NCI-H748 treated with DMSO at 0.1 percent for 48 hours (cell line): ENCODE measurements around the gene TCF25.
"Not testable (repeated sequence)": the region's sequence is repeated elsewhere in the genome, so short reads cannot be mapped to it uniquely, and the experiment has no call there.

Source experiments
- DNase-seq: peaks from one replicate; lab custom pipeline; 2025; lab: John Stamatoyannopoulos, UW

Gene TCF25

GRCh38 chr16:89905511-89906139 is 32.2 kb downstream of the TCF25 start:
- DNase-seq, result no peak

GRCh38 chr16:89906140-89907025 is 33.0 kb downstream of the TCF25 start:
- no peak for DNase-seq

- DNase-seq, result no peak
Observed at GRCh38 chr16:89907055-89907814, 33.8 kb downstream of the TCF25 start.

- no peak for DNase-seq
Observed at GRCh38 chr16:89908236-89908635, 34.8 kb downstream of the TCF25 start.

- peak; percentile 1 for DNase-seq
Observed at GRCh38 chr16:89909777-89910716, 36.7 kb downstream of the TCF25 start.

GRCh38 chr16:89910717-89911354 is 37.4 kb downstream of the TCF25 start:
- DNase-seq, result no peak

GRCh38 chr16:89911375-89911774 is 38.0 kb downstream of the TCF25 start:
- DNase-seq, result no peak

- no peak for DNase-seq
Observed at GRCh38 chr16:89912143-89912542, 38.8 kb downstream of the TCF25 start.

- no peak for DNase-seq
Observed at GRCh38 chr16:89912627-89913026, 39.2 kb downstream of the TCF25 start.

- no peak for DNase-seq
Observed at GRCh38 chr16:89913408-89914387, 40.3 kb downstream of the TCF25 start.

GRCh38 chr16:89914642-89915285 is 41.4 kb downstream of the TCF25 start:
- DNase-seq, result not testable (repeated sequence)

GRCh38 chr16:89915303-89916232 is 42.2 kb downstream of the TCF25 start:
- no peak for DNase-seq

- peak; percentile 36 for DNase-seq
Observed at GRCh38 chr16:89917773-89918452, 44.5 kb downstream of the TCF25 start.

GRCh38 chr16:89918453-89919347 is 45.3 kb downstream of the TCF25 start, which contains the start of gene MC1R:
Gene MC1R (plus strand): TSS chr16:89918862. CDS start chr16:89919259, 397 bp downstream.
- DNase-seq, result no peak

GRCh38 chr16:89919535-89920406 is 46.4 kb downstream of the TCF25 start:
- no peak for DNase-seq
